HUES64 (cell line): ENCODE data around the gene STARD5.

Experiments used
- H3K27ac ChIP-seq: 2 replicates; pipeline ENCODE4 v1.7.0; 2013; ENCODE audit warnings: low read depth, low read length, inconsistent platforms
- H3K27me3 ChIP-seq: 2 replicates; pipeline ENCODE4 v1.6.1; 2013; ENCODE audit warnings: mild to moderate bottlenecking, low read length; ENCODE audit not compliant: insufficient read depth
- H3K36me3 ChIP-seq: 2 replicates; pipeline ENCODE4 v1.6.1; 2013; ENCODE audit warnings: mild to moderate bottlenecking, low read length; ENCODE audit not compliant: insufficient read depth
- H3K4me1 ChIP-seq: 2 replicates; pipeline ENCODE4 v1.6.1; 2013; ENCODE audit warnings: mild to moderate bottlenecking, low read length, moderate library complexity; ENCODE audit not compliant: insufficient read depth
- H3K4me3 ChIP-seq: 2 replicates; pipeline ENCODE4 v1.5.1; 2013; ENCODE audit warnings: mild to moderate bottlenecking, low read length, moderate library complexity
- H3K9ac ChIP-seq: 2 replicates; pipeline ENCODE4 v1.6.1; 2013; ENCODE audit warnings: mild to moderate bottlenecking, low read depth, low read length
- H3K9me3 ChIP-seq: 2 replicates; pipeline ENCODE4 v1.6.1; 2013; ENCODE audit warnings: low read depth, low read length; ENCODE audit not compliant: insufficient read depth
- WGBS: fragments of 150-250, 120-280 bp; methylation state at CpG from one replicate; pipeline ENCODE4 v1.1.7; 2013; ENCODE audit warnings: missing lambda C conversion rate; 5-methylcytosine and 5-hydroxymethylcytosine counted together

STARD5 gene

DNA sequence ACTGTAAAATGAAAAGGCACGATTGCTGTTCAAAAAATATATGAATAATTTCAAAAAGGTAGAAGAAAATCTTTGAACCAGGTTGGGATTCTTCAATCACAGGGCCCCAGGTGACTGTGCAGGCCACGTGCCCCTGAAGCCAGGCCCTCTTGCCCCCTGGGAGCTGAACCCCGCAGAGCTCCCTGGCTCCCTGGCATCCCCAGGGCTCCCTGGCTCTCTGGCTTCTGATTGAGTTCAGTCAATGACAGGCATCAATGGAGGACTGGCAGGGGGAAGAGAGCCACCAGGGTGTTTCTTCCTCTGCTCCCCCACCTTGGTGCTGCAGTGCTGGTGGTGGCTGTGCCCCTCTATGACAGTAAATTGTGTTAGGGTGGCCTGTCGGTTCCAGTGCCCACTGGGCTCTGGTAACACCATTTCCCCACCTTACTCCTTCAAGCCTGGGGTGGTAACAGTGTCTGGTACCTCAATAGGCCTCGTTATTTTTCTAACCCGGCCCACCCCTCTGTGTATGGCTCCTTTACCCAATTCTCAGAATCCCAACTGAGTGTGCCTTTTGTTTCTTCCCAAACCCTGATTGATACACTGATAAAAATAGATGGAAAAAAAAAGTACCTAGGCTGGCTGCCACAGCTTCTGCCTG is 62.6 kb downstream of the STARD5 start:
- H3K27ac ChIP-seq: no peak overlapping the region
- H3K4me1 ChIP-seq: peaks cover 4% of the 10 kb centered on the region
- H3K36me3 ChIP-seq: no peaks in the 10 kb centered on the region
- WGBS: 84% methylated on average over 6 of the region's 6 CpGs
- no peaks in the 10 kb centered on the region for H3K27me3 ChIP-seq
- H3K9ac ChIP-seq: no peak overlapping the region
- H3K9me3 ChIP-seq: no peaks in the 10 kb centered on the region
- H3K4me3 ChIP-seq: no peak overlapping the region

DNA sequence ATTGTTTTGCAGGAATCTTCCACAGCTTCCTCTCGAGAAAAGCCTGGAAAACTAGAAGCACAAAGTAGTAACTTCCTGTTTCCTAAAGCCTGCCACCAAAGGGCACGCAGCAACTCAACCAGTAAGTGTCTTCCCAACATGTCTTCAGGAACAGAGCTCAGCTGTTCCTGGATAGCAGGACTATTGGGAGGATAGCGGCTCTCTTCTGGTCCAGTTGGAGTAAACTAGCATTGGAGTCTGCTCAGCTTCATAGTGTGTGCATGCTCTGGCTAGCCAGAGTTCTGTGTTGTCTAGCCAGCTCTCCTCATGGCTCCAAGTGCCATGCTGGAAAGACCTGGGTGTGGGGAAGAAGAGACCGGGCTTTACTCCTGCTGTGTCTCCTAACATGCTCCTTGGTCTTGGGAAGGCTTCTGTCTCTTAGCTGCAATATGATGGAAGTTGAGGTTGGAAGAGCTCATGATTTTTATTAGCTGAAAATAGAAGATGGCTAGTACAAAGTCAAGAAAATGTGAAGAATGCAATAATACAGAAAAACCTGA is 64.1 kb downstream of the STARD5 start:
- H3K27ac ChIP-seq: no peak overlapping the region
- no peaks in the 10 kb centered on the region for H3K4me1 ChIP-seq
- H3K9me3 ChIP-seq: no peaks in the 10 kb centered on the region
- no peaks in the 10 kb centered on the region for H3K36me3 ChIP-seq
- H3K27me3 ChIP-seq: no peaks in the 10 kb centered on the region
- H3K9ac ChIP-seq: no peak overlapping the region
- no peak overlapping the region for H3K4me3 ChIP-seq
- 87% methylated on average over 4 of the region's 4 CpGs for WGBS
